GM23248 (cell line): Measurements from ENCODE around the gene CTDSP1. TPM values are rescaled to one million over a fixed set of nuclear protein-coding genes. Genes with fewer than 3 reads are reported as not detected.

Experiments
- DNase-seq: peaks from one replicate; pipeline ENCODE4 v3.0.0-alpha.2; 2015
- H2AFZ ChIP-seq: fragments of 200-600 bp; sonication (generic); 2 replicates; pipeline ENCODE4 v1.6.1; 2016; ENCODE audit warnings: antibody characterized with exemption
- H3F3A ChIP-seq: fragments of 200-600 bp; sonication (generic); 2 replicates; pipeline ENCODE4 v1.6.1; 2016; ENCODE audit warnings: mild to moderate bottlenecking, antibody characterized with exemption, mixed run types; ENCODE audit not compliant: insufficient read depth
- H3K27ac ChIP-seq: fragments of 200-600 bp; sonication (generic); 2 replicates; pipeline ENCODE4 v1.5.1; 2016; ENCODE audit warnings: mild to moderate bottlenecking
- H3K27me3 ChIP-seq: fragments of 200-600 bp; sonication (generic); replicated peaks from 2 replicates; pipeline ENCODE4 v1.6.1; 2016; ENCODE audit warnings: mild to moderate bottlenecking; ENCODE audit not compliant: insufficient read depth
- H3K36me3 ChIP-seq: fragments of 200-600 bp; sonication (generic); 2 replicates; pipeline ENCODE4 v1.6.1; 2016; ENCODE audit warnings: low read depth, mild to moderate bottlenecking
- H3K4me1 ChIP-seq: fragments of 200-600 bp; sonication (generic); 2 replicates; pipeline ENCODE4 v1.6.1; 2016; ENCODE audit warnings: mild to moderate bottlenecking; ENCODE audit not compliant: insufficient read depth
- H3K4me2 ChIP-seq: fragments of 200-600 bp; sonication (generic); one replicate; pipeline ENCODE4 v1.6.1; 2016; ENCODE audit warnings: mild to moderate bottlenecking; ENCODE audit not compliant: unreplicated experiment
- H3K4me3 ChIP-seq: fragments of 200-600 bp; sonication (generic); 2 replicates; pipeline ENCODE4 v1.5.1; 2016; ENCODE audit warnings: mild to moderate bottlenecking
- H3K79me2 ChIP-seq: fragments of 200-600 bp; sonication (generic); 2 replicates; pipeline ENCODE4 v1.6.1; 2016; ENCODE audit warnings: mild to moderate bottlenecking; ENCODE audit not compliant: insufficient read depth
- H3K9ac ChIP-seq: fragments of 200-600 bp; sonication (generic); 2 replicates; pipeline ENCODE4 v1.6.1; 2016; ENCODE audit warnings: mild to moderate bottlenecking
- H3K9me2 ChIP-seq: fragments of 200-600 bp; sonication (generic); 2 replicates; pipeline ENCODE4 v1.6.1; 2016; ENCODE audit warnings: mixed run types, mild to moderate bottlenecking, moderate library complexity; ENCODE audit not compliant: insufficient read depth
- H3K9me3 ChIP-seq: fragments of 200-600 bp; sonication (generic); one replicate; pipeline ENCODE4 v1.6.1; 2017; ENCODE audit warnings: low read depth
- H4K20me1 ChIP-seq: fragments of 200-600 bp; sonication (generic); 2 replicates; pipeline ENCODE4 v1.6.0; 2016; ENCODE audit not compliant: insufficient read depth
- EZH2 ChIP-seq: fragments of 200-600 bp; sonication (generic); IDR thresholded peaks from 2 replicates; pipeline ENCODE4 v1.6.1; 2018; ENCODE audit warnings: antibody characterized with exemption, mild to moderate bottlenecking; ENCODE audit not compliant: insufficient read depth, poor library complexity, severe bottlenecking
- EZH2phosphoT487 ChIP-seq: fragments of 200-600 bp; sonication (generic); IDR thresholded peaks from 2 replicates; pipeline ENCODE4 v1.6.1; 2018; ENCODE audit warnings: antibody characterized with exemption, moderate library complexity, mild to moderate bottlenecking, low read depth; ENCODE audit not compliant: insufficient read depth
- WGBS, 2 experiments: methylation state at CpG; one replicate each; pipeline ENCODE4 v1.1.6; 2015 to 2017; ENCODE audit warnings: low lambda C conversion rate in 2 of 2, low coverage in 1 of 2; ENCODE audit errors: missing lambda C conversion rate in 2 of 2; 5-methylcytosine and 5-hydroxymethylcytosine counted together
- in situ Hi-C: fragments of 300-500 bp; cut with MboI; formaldehyde crosslinking; loops from 2 replicates; pipeline ENCODE4 v1.15.0; 2020
- polyA plus RNA-seq: library from polyadenylated mRNA; unstranded; fragments of >200 nt; fragmentation: Nextera tagmentation; extraction: Ambion mirVana; gene quantifications from 2 replicates; pipeline ENCODE4 v1.2.1, GENCODE V29; 2016
- total RNA-seq: library from RNA; depleted of rRNA; stranded (reverse); fragments of >200 nt; shearing (Covaris generic); gene quantifications from 2 replicates; pipeline ENCODE4 v1.2.3, GENCODE V29; 2014

Gene CTDSP1
- total and polyA plus RNA-seq, 2 experiments from 2014 or later: 28.5 to 119 TPM

- H3K79me2 ChIP-seq: no peaks in the 10 kb centered on the region
- H3K9me3 ChIP-seq: no peaks in the 10 kb centered on the region
- no peak for TF ChIP-seq EZH2
- no peak for TF ChIP-seq EZH2phosphoT487
- no peak overlapping the region for H3K4me2 ChIP-seq
- DNase-seq: no peak
- H3K4me3 ChIP-seq: no peak overlapping the region
- no peaks in the 10 kb centered on the region for H3K36me3 ChIP-seq
- H3K9me2 ChIP-seq: no peaks in the 10 kb centered on the region
- H2AFZ ChIP-seq: no peak overlapping the region
- H3K27me3 ChIP-seq: no peaks in the 10 kb centered on the region
- H4K20me1 ChIP-seq: no peaks in the 10 kb centered on the region
- in situ Hi-C loops: no loop called here
- no peak overlapping the region for H3K27ac ChIP-seq
- WGBS, 2 experiments: 79 to 88% methylated on average over 4 of the region's 4 CpGs
- no peak overlapping the region for H3K9ac ChIP-seq
- H3K4me1 ChIP-seq: no peaks in the 10 kb centered on the region
- H3F3A ChIP-seq: no peaks in the 10 kb centered on the region
Observed at GRCh38 chr2:218360453-218360852, 39.2 kb upstream of the CTDSP1 start.

GRCh38 chr2:218362606-218363005 is 37.1 kb upstream of the CTDSP1 start:
- Histone ChIP-seq H3K9me3 (no peaks in the 10 kb centered on the region), H3K9me2 (no peaks in the 10 kb centered on the region), H3K27ac (no peak overlapping the region), H2AFZ (no peak overlapping the region), H3F3A (no peaks in the 10 kb centered on the region), H3K79me2 (no peaks in the 10 kb centered on the region), H4K20me1 (no peaks in the 10 kb centered on the region), H3K27me3 (no peaks in the 10 kb centered on the region), H3K36me3 (no peaks in the 10 kb centered on the region), H3K9ac (no peak overlapping the region), H3K4me1 (no peaks in the 10 kb centered on the region), H3K4me3 (no peak overlapping the region), H3K4me2 (no peak overlapping the region)
- WGBS, 2 experiments: 83 to 85% methylated on average over 8 of the region's 8 CpGs
- in situ Hi-C loops: no loop called here
- TF ChIP-seq EZH2 (no peak), EZH2phosphoT487 (no peak)
- DNase-seq: no peak

- 67 to 68% methylated on average over 3 of the region's 3 CpGs for WGBS, 2 experiments
- H3K36me3 ChIP-seq: no peaks in the 10 kb centered on the region
- no peaks in the 10 kb centered on the region for H3K9me3 ChIP-seq
- H3K27me3 ChIP-seq: no peaks in the 10 kb centered on the region
- H3K4me3 ChIP-seq: no peak overlapping the region
- in situ Hi-C loops: no loop called here
- no peak for DNase-seq
- no peaks in the 10 kb centered on the region for H3K9me2 ChIP-seq
- no peak overlapping the region for H3K27ac ChIP-seq
- H3F3A ChIP-seq: no peaks in the 10 kb centered on the region
- H3K79me2 ChIP-seq: no peaks in the 10 kb centered on the region
- no peaks in the 10 kb centered on the region for H4K20me1 ChIP-seq
- TF ChIP-seq EZH2: no peak
- no peak overlapping the region for H3K9ac ChIP-seq
- H3K4me1 ChIP-seq: no peaks in the 10 kb centered on the region
- H3K4me2 ChIP-seq: no peak overlapping the region
- no peak overlapping the region for H2AFZ ChIP-seq
Observed at GRCh38 chr2:218363736-218364135, 35.9 kb upstream of the CTDSP1 start.

GRCh38 chr2:218364196-218364595 is 35.5 kb upstream of the CTDSP1 start:
- no peak overlapping the region for H3K4me2 ChIP-seq
- in situ Hi-C loops: no loop called here
- no peak overlapping the region for H3K9ac ChIP-seq
- 61 to 67% methylated on average over 6 of the region's 6 CpGs for WGBS, 2 experiments
- H3F3A ChIP-seq: no peaks in the 10 kb centered on the region
- no peaks in the 10 kb centered on the region for H3K4me1 ChIP-seq
- no peak for TF ChIP-seq EZH2
- TF ChIP-seq EZH2phosphoT487: no peak
- H3K79me2 ChIP-seq: no peaks in the 10 kb centered on the region
- H3K9me2 ChIP-seq: no peaks in the 10 kb centered on the region
- H3K27ac ChIP-seq: no peak overlapping the region
- 0 out of 2 replicates have a peak, but pooled peaks cover 2% of the 10 kb centered on the region for H3K27me3 ChIP-seq
- no peak for DNase-seq
- no peaks in the 10 kb centered on the region for H4K20me1 ChIP-seq
- H3K9me3 ChIP-seq: no peaks in the 10 kb centered on the region
- no peak overlapping the region for H3K4me3 ChIP-seq
- no peaks in the 10 kb centered on the region for H3K36me3 ChIP-seq
- H2AFZ ChIP-seq: no peak overlapping the region
